Measurements from ENCODE around the gene DTYMK. TPM values are rescaled to one million over a fixed set of nuclear protein-coding genes. Genes with fewer than 3 reads are reported as not detected.
"Not testable (repeated sequence)": the region's sequence is repeated elsewhere in the genome, so short reads cannot be mapped to it uniquely, and the experiment has no call there.

DTYMK gene
- polyA plus RNA-seq (2013, experiment 1 of 2), result 53.5 TPM
- polyA plus RNA-seq (2013, experiment 2 of 2), result 50.9 TPM

- WGBS, 2 experiments (ENCODE audit: insufficient coverage in 2 of 2), result 0% methylated on average over 95 to 102 of the region's 102 CpGs
- Histone ChIP-seq H3K27ac (ENCODE audit: low read depth, low read length, severe bottlenecking) (peak within 1 kb of the TSS; percentile 95), H3K36me3 (ENCODE audit: control insufficient read depth, insufficient read depth, low read length) (peaks cover 60% of the 10 kb centered on the region), H3K4me3 (ENCODE audit: extremely low read depth, insufficient read depth, low read length, poor library complexity, severe bottlenecking) (peak within 1 kb of the TSS; percentile 93), H3K4me1 (ENCODE audit: control insufficient read depth, insufficient read depth, low read length, poor library complexity, severe bottlenecking) (peaks cover 17% of the 10 kb centered on the region), H3K9me3 (ENCODE audit: control insufficient read depth, low read length) (no peaks in the 10 kb centered on the region)
Observed at GRCh38 chr2:241686650-241687425, at the start of gene DTYMK. TSS of gene DTYMK (minus strand) at chr2:241686815. CDS start at chr2:241686783, 32 bp downstream.

GRCh38 chr2:241736111-241736510 lies 49.5 kb upstream of the DTYMK start:
- no peaks in the 10 kb centered on the region for H3K9me3 ChIP-seq (ENCODE audit: control insufficient read depth, low read length)
- no peaks in the 10 kb centered on the region for H3K4me1 ChIP-seq (ENCODE audit: control insufficient read depth, insufficient read depth, low read length, poor library complexity, severe bottlenecking)
- H3K27ac ChIP-seq (ENCODE audit: low read depth, low read length, severe bottlenecking), result no peak overlapping the region
- WGBS, 2 experiments (ENCODE audit: insufficient coverage in 2 of 2), result 82 to 95% methylated on average over 1 to 2 of the region's 3 CpGs
- no peak overlapping the region for H3K4me3 ChIP-seq (ENCODE audit: extremely low read depth, insufficient read depth, low read length, poor library complexity, severe bottlenecking)
- H3K36me3 ChIP-seq (ENCODE audit: control insufficient read depth, insufficient read depth, low read length), result peaks cover 2% of the 10 kb centered on the region

- Histone ChIP-seq H3K9me3 (ENCODE audit: control insufficient read depth, low read length) (no peaks in the 10 kb centered on the region), H3K27ac (ENCODE audit: low read depth, low read length, severe bottlenecking) (peak within 1 kb of the TSS; percentile 54), H3K4me1 (ENCODE audit: control insufficient read depth, insufficient read depth, low read length, poor library complexity, severe bottlenecking) (no peaks in the 10 kb centered on the region), H3K4me3 (ENCODE audit: extremely low read depth, insufficient read depth, low read length, poor library complexity, severe bottlenecking) (peak within 1 kb of the TSS; percentile 62), H3K36me3 (ENCODE audit: control insufficient read depth, insufficient read depth, low read length) (peaks cover 2% of the 10 kb centered on the region)
- 1% methylated on average over 81 to 85 of the region's 98 CpGs for WGBS, 2 experiments (ENCODE audit: insufficient coverage in 2 of 2)
Observed at GRCh38 chr2:241734467-241735208, 48.0 kb upstream of the DTYMK start, which contains the start of gene D2HGDH. TSS of gene D2HGDH (plus strand) at chr2:241734630. CDS start at chr2:241735225, 595 bp downstream.

GRCh38 chr2:241734208-241734466 lies 47.5 kb upstream of the DTYMK start:
- no peaks in the 10 kb centered on the region for H3K4me1 ChIP-seq (ENCODE audit: control insufficient read depth, insufficient read depth, low read length, poor library complexity, severe bottlenecking)
- 10 to 13% methylated on average over 24 to 25 of the region's 25 CpGs for WGBS, 2 experiments (ENCODE audit: insufficient coverage in 2 of 2)
- no peaks in the 10 kb centered on the region for H3K9me3 ChIP-seq (ENCODE audit: control insufficient read depth, low read length)
- peaks cover 2% of the 10 kb centered on the region for H3K36me3 ChIP-seq (ENCODE audit: control insufficient read depth, insufficient read depth, low read length)
- no peak overlapping the region for H3K27ac ChIP-seq (ENCODE audit: low read depth, low read length, severe bottlenecking)
- H3K4me3 ChIP-seq (ENCODE audit: extremely low read depth, insufficient read depth, low read length, poor library complexity, severe bottlenecking), result peak overlapping the region; percentile 62

- H3K27ac ChIP-seq (ENCODE audit: low read depth, low read length, severe bottlenecking), result no peak overlapping the region
- H3K4me1 ChIP-seq (ENCODE audit: control insufficient read depth, insufficient read depth, low read length, poor library complexity, severe bottlenecking), result no peaks in the 10 kb centered on the region
- H3K36me3 ChIP-seq (ENCODE audit: control insufficient read depth, insufficient read depth, low read length), result peaks cover 2% of the 10 kb centered on the region
- H3K4me3 ChIP-seq (ENCODE audit: extremely low read depth, insufficient read depth, low read length, poor library complexity, severe bottlenecking), result peak overlapping the region; percentile 62
- 92 to 94% methylated on average over 15 to 16 of the region's 23 CpGs for WGBS, 2 experiments (ENCODE audit: insufficient coverage in 2 of 2)
- H3K9me3 ChIP-seq (ENCODE audit: control insufficient read depth, low read length), result no peaks in the 10 kb centered on the region
Observed at GRCh38 chr2:241733391-241734207, 47.0 kb upstream of the DTYMK start.

GRCh38 chr2:241732513-241733186 lies 46.0 kb upstream of the DTYMK start:
- 58 to 98% methylated on average over 5 to 10 of the region's 26 CpGs for WGBS, 2 experiments (ENCODE audit: insufficient coverage in 2 of 2)
- H3K9me3 ChIP-seq (ENCODE audit: control insufficient read depth, low read length); H3K4me1 ChIP-seq (ENCODE audit: control insufficient read depth, insufficient read depth, low read length, poor library complexity, severe bottlenecking); H3K27ac ChIP-seq (ENCODE audit: low read depth, low read length, severe bottlenecking); H3K4me3 ChIP-seq (ENCODE audit: extremely low read depth, insufficient read depth, low read length, poor library complexity, severe bottlenecking); H3K36me3 ChIP-seq (ENCODE audit: control insufficient read depth, insufficient read depth, low read length): not testable (repeated sequence)

GRCh38 chr2:241730671-241731293 lies 44.2 kb upstream of the DTYMK start:
- WGBS, 2 experiments (ENCODE audit: insufficient coverage in 2 of 2), result 95 to 98% methylated on average over 10 to 11 of the region's 12 CpGs
- no peaks in the 10 kb centered on the region for H3K4me1 ChIP-seq (ENCODE audit: control insufficient read depth, insufficient read depth, low read length, poor library complexity, severe bottlenecking)
- H3K36me3 ChIP-seq (ENCODE audit: control insufficient read depth, insufficient read depth, low read length), result peaks cover 2% of the 10 kb centered on the region
- no peak overlapping the region for H3K27ac ChIP-seq (ENCODE audit: low read depth, low read length, severe bottlenecking)
- no peak overlapping the region for H3K4me3 ChIP-seq (ENCODE audit: extremely low read depth, insufficient read depth, low read length, poor library complexity, severe bottlenecking)
- no peaks in the 10 kb centered on the region for H3K9me3 ChIP-seq (ENCODE audit: control insufficient read depth, low read length)

- H3K27ac ChIP-seq (ENCODE audit: low read depth, low read length, severe bottlenecking), result no peak overlapping the region
- 96 to 98% methylated on average over 3 to 6 of the region's 6 CpGs for WGBS, 2 experiments (ENCODE audit: insufficient coverage in 2 of 2)
- no peak overlapping the region for H3K4me3 ChIP-seq (ENCODE audit: extremely low read depth, insufficient read depth, low read length, poor library complexity, severe bottlenecking)
- H3K9me3 ChIP-seq (ENCODE audit: control insufficient read depth, low read length), result no peaks in the 10 kb centered on the region
- H3K36me3 ChIP-seq (ENCODE audit: control insufficient read depth, insufficient read depth, low read length), result peaks cover 4% of the 10 kb centered on the region
- no peaks in the 10 kb centered on the region for H3K4me1 ChIP-seq (ENCODE audit: control insufficient read depth, insufficient read depth, low read length, poor library complexity, severe bottlenecking)
Observed at GRCh38 chr2:241729868-241730267, 43.3 kb upstream of the DTYMK start.

- no peak overlapping the region for H3K4me3 ChIP-seq (ENCODE audit: extremely low read depth, insufficient read depth, low read length, poor library complexity, severe bottlenecking)
- peaks cover under 1% of the 10 kb centered on the region for H3K9me3 ChIP-seq (ENCODE audit: control insufficient read depth, low read length)
- peaks cover 14% of the 10 kb centered on the region for H3K36me3 ChIP-seq (ENCODE audit: control insufficient read depth, insufficient read depth, low read length)
- no peak overlapping the region for H3K27ac ChIP-seq (ENCODE audit: low read depth, low read length, severe bottlenecking)
- WGBS, 2 experiments (ENCODE audit: insufficient coverage in 2 of 2), result 83 to 88% methylated on average over 10 to 17 of the region's 19 CpGs
- no peaks in the 10 kb centered on the region for H3K4me1 ChIP-seq (ENCODE audit: control insufficient read depth, insufficient read depth, low read length, poor library complexity, severe bottlenecking)
Observed at GRCh38 chr2:241728627-241729026, 42.0 kb upstream of the DTYMK start.

GRCh38 chr2:241728000-241728399 lies 41.4 kb upstream of the DTYMK start:
- 92 to 100% methylated on average over 4 to 5 of the region's 8 CpGs for WGBS, 2 experiments (ENCODE audit: insufficient coverage in 2 of 2)
- Histone ChIP-seq H3K4me1 (ENCODE audit: control insufficient read depth, insufficient read depth, low read length, poor library complexity, severe bottlenecking) (no peaks in the 10 kb centered on the region), H3K36me3 (ENCODE audit: control insufficient read depth, insufficient read depth, low read length) (peaks cover 21% of the 10 kb centered on the region), H3K27ac (ENCODE audit: low read depth, low read length, severe bottlenecking) (no peak overlapping the region), H3K4me3 (ENCODE audit: extremely low read depth, insufficient read depth, low read length, poor library complexity, severe bottlenecking) (no peak overlapping the region), H3K9me3 (ENCODE audit: control insufficient read depth, low read length) (peaks cover 7% of the 10 kb centered on the region)

All from mesodermal cell (in vitro differentiated cells).